HG03439 (cell line): ENCODE results near the gene APOBEC3G.
A peak's percentile ranks its signal among the peaks of the same experiment; 100 is the strongest.
"Not testable (repeated sequence)": the region's sequence is repeated elsewhere in the genome, so short reads cannot be mapped to it uniquely, and the experiment has no call there.

ENCODE experiments used
- ATAC-seq: cut with Tn5 transposase; IDR thresholded peaks from one replicate; pipeline ENCODE4 v1.9.1; 2021; ENCODE audit warnings: mild to moderate bottlenecking, moderate library complexity; ENCODE audit not compliant: unreplicated experiment

Gene APOBEC3G

GRCh38 chr22:39077026-39077840 is at the start of gene APOBEC3G:
APOBEC3G (plus strand) TSS chr22:39077275; CDS start chr22:39077362, 87 bp downstream.
- peak; percentile 67 for ATAC-seq

- ATAC-seq, result no peak
Observed at GRCh38 chr22:39027717-39028116, 49.4 kb upstream of the APOBEC3G start.

GRCh38 chr22:39028281-39028680 is 48.8 kb upstream of the APOBEC3G start:
- no peak for ATAC-seq

GRCh38 chr22:39029227-39029626 is 47.8 kb upstream of the APOBEC3G start:
- no peak for ATAC-seq

- no peak for ATAC-seq
Observed at GRCh38 chr22:39030705-39031104, 46.4 kb upstream of the APOBEC3G start.

- not testable (repeated sequence) for ATAC-seq
Observed at GRCh38 chr22:39031434-39032295, 45.4 kb upstream of the APOBEC3G start.

GRCh38 chr22:39037071-39037470 is 40.0 kb upstream of the APOBEC3G start:
- ATAC-seq, result not testable (repeated sequence)

GRCh38 chr22:39039306-39040126 is 37.6 kb upstream of the APOBEC3G start:
- ATAC-seq, result no peak

- ATAC-seq, result not testable (repeated sequence)
Observed at GRCh38 chr22:39040155-39040537, 36.9 kb upstream of the APOBEC3G start.

GRCh38 chr22:39040538-39041296 is 36.4 kb upstream of the APOBEC3G start, which contains the start of gene APOBEC3F:
APOBEC3F (plus strand) TSS chr22:39040864; CDS start chr22:39040961, 97 bp downstream.
- ATAC-seq, result peak; percentile 87

- ATAC-seq, result no peak
Observed at GRCh38 chr22:39041908-39042307, 35.2 kb upstream of the APOBEC3G start.

GRCh38 chr22:39043063-39043462 is 34.0 kb upstream of the APOBEC3G start:
- not testable (repeated sequence) for ATAC-seq

GRCh38 chr22:39045136-39045535 is 31.9 kb upstream of the APOBEC3G start:
- not testable (repeated sequence) for ATAC-seq

- not testable (repeated sequence) for ATAC-seq
Observed at GRCh38 chr22:39049486-39049885, 27.6 kb upstream of the APOBEC3G start.

GRCh38 chr22:39051844-39052495 is 25.1 kb upstream of the APOBEC3G start:
- ATAC-seq, result not testable (repeated sequence)

GRCh38 chr22:39055658-39056057 is 21.4 kb upstream of the APOBEC3G start:
- ATAC-seq, result no peak

GRCh38 chr22:39061290-39061689 is 15.8 kb upstream of the APOBEC3G start:
- not testable (repeated sequence) for ATAC-seq

- ATAC-seq, result not testable (repeated sequence)
Observed at GRCh38 chr22:39061951-39062350, 15.1 kb upstream of the APOBEC3G start.

GRCh38 chr22:39063904-39064303 is 13.2 kb upstream of the APOBEC3G start:
- not testable (repeated sequence) for ATAC-seq
